PC-3 (cell line): ENCODE data around the gene IRF2. TPM values are rescaled to one million over a fixed set of nuclear protein-coding genes. Genes with fewer than 3 reads are reported as not detected.

ENCODE experiments used
- ATAC-seq: fragments of 200-7000 bp; cut with Tn5 transposase; 2 replicates; pipeline ENCODE4 v1.9.1; 2020; ENCODE audit warnings: mild to moderate bottlenecking, moderate library complexity
- BruUV-seq: library from RNA; stranded (reverse); fragments of 400-500 nt; replicated peaks from 2 replicates; lab custom pipeline; 2021; lab: Mats Ljungman, UMichigan
- CTCF ChIA-PET: fragments of 300-600 bp; sonication (Branson Sonifier 250); formaldehyde crosslinking; loops from one replicate; lab custom pipeline; 2022; ENCODE audit warnings: antibody characterized with exemption; lab: Charles Lee
- POLR2A ChIA-PET: fragments of 300-600 bp; sonication (Branson Sonifier 250); formaldehyde crosslinking; loops from one replicate; lab custom pipeline; 2022; ENCODE audit warnings: antibody characterized with exemption; ENCODE audit not compliant: unreplicated experiment; lab: Charles Lee
- DNase-seq: peaks from one replicate; pipeline ENCODE4 v3.0.0-alpha.2; 2015
- H2AFZ ChIP-seq: fragments of 300-600 bp; sonication (generic); 2 replicates; pipeline ENCODE4 v1.6.0; 2016; ENCODE audit warnings: antibody characterized with exemption, low read length
- H3F3A ChIP-seq: fragments of 300-600 bp; sonication (generic); one replicate; pipeline ENCODE4 v1.6.0; 2017; ENCODE audit warnings: antibody characterized with exemption, low read length, control low read depth, mild to moderate bottlenecking; ENCODE audit not compliant: unreplicated experiment
- H3K27ac ChIP-seq: fragments of 300-600 bp; sonication (generic); 2 replicates; pipeline ENCODE4 v1.5.1; 2016; ENCODE audit warnings: mild to moderate bottlenecking, low read length
- H3K27me3 ChIP-seq: fragments of 300-600 bp; sonication (generic); 2 replicates; pipeline ENCODE4 v1.6.1; 2016; ENCODE audit warnings: low read length, mixed read lengths
- H3K36me3 ChIP-seq: fragments of 300-600 bp; sonication (generic); 2 replicates; pipeline ENCODE4 v1.6.1; 2016; ENCODE audit warnings: low read depth, mixed run types, low read length, mixed read lengths
- H3K4me1 ChIP-seq: fragments of 300-600 bp; sonication (generic); 2 replicates; pipeline ENCODE4 v1.5.1; 2016; ENCODE audit warnings: low read length; ENCODE audit not compliant: insufficient read depth
- H3K4me2 ChIP-seq: fragments of 300-600 bp; sonication (generic); 2 replicates; pipeline ENCODE4 v1.6.0; 2016; ENCODE audit warnings: low read length
- H3K4me3 ChIP-seq: fragments of 300-600 bp; sonication (generic); 2 replicates; pipeline ENCODE4 v1.5.1; 2016; ENCODE audit warnings: mild to moderate bottlenecking, low read length, mixed read lengths
- H3K79me2 ChIP-seq: fragments of 300-600 bp; sonication (generic); 2 replicates; pipeline ENCODE4 v1.6.1; 2017; ENCODE audit warnings: low read length, mixed read lengths
- H3K9ac ChIP-seq: fragments of 300-600 bp; sonication (generic); 2 replicates; pipeline ENCODE4 v1.6.0; 2016; ENCODE audit warnings: mild to moderate bottlenecking, low read length
- H3K9me2 ChIP-seq: fragments of 300-600 bp; sonication (generic); replicated peaks from 2 replicates; pipeline ENCODE4 v1.6.1; 2016; ENCODE audit warnings: mixed run types, low read length, mixed read lengths
- H3K9me3 ChIP-seq: fragments of 300-600 bp; sonication (generic); 2 replicates; pipeline ENCODE4 v1.6.1; 2016; ENCODE audit warnings: low read length, mixed read lengths
- H4K20me1 ChIP-seq: fragments of 300-600 bp; sonication (generic); 2 replicates; pipeline ENCODE4 v1.6.1; 2016; ENCODE audit warnings: low read length, mixed read lengths
- CTCF ChIP-seq: fragments of 300-600 bp; sonication (generic); conservative IDR thresholded peaks from 2 replicates; pipeline ENCODE4 v1.5.1; 2017; ENCODE audit warnings: antibody characterized with exemption, low read depth, mild to moderate bottlenecking, low read length
- EZH2 ChIP-seq: fragments of 300-600 bp; sonication (generic); IDR thresholded peaks from one replicate; pipeline ENCODE4 v1.6.1; 2017; ENCODE audit warnings: antibody characterized with exemption, mild to moderate bottlenecking, low read length; ENCODE audit not compliant: unreplicated experiment
- EZH2phosphoT487 ChIP-seq: fragments of 300-600 bp; sonication (generic); IDR thresholded peaks from 2 replicates; pipeline ENCODE4 v1.6.1; 2018; ENCODE audit warnings: mild to moderate bottlenecking, antibody characterized with exemption, low read length, borderline replicate concordance
- intact Hi-C: fragments of 100-400 bp; cut with micrococcal nuclease; formaldehyde crosslinking; loops from 2 replicates; pipeline ENCODE4 v1.9.0; 2023
- total RNA-seq: library from RNA; depleted of rRNA; stranded (reverse); fragments of >200 nt; gene quantifications from 2 replicates; pipeline ENCODE4 v1.2.3, GENCODE V29; 2014

The IRF2 gene
- total RNA-seq, 1 experiment from 2014 or later: 7.7 TPM

- H3K9me3 ChIP-seq: no peaks in the 10 kb centered on the region
- ChIA-PET CTCF (no interaction called here), POLR2A (no interaction called here)
- H3F3A ChIP-seq: no peaks in the 10 kb centered on the region
- no peak overlapping the region for H3K4me2 ChIP-seq
- DNase-seq (no peak), ATAC-seq (no peak)
- H3K27ac ChIP-seq: no peak overlapping the region
- H3K27me3 ChIP-seq: no peaks in the 10 kb centered on the region
- no TSS peak for BruUV-seq
- TF ChIP-seq EZH2phosphoT487 (no peak), CTCF (no peak), EZH2 (no peak)
- H3K79me2 ChIP-seq: no peaks in the 10 kb centered on the region
- no peaks in the 10 kb centered on the region for H3K4me1 ChIP-seq
- H4K20me1 ChIP-seq: no peaks in the 10 kb centered on the region
- H3K36me3 ChIP-seq: no peaks in the 10 kb centered on the region
- intact Hi-C loops: no loop called here
- no peak overlapping the region for H3K9ac ChIP-seq
- no peaks in the 10 kb centered on the region for H3K9me2 ChIP-seq
- H2AFZ ChIP-seq: no peak overlapping the region
- H3K4me3 ChIP-seq: no peak overlapping the region
Measured at GRCh38 chr4:184498598-184498997, 24.2 kb upstream of the IRF2 start.

GRCh38 chr4:184489771-184490170 lies 15.4 kb upstream of the IRF2 start:
- Histone ChIP-seq H3K27ac (no peak overlapping the region), H3K79me2 (no peaks in the 10 kb centered on the region), H3K4me1 (0 out of 2 replicates have a peak, but pooled peaks cover 9% of the 10 kb centered on the region), H3K9me3 (no peaks in the 10 kb centered on the region), H3K9me2 (no peaks in the 10 kb centered on the region), H3K4me3 (no peak overlapping the region), H3F3A (no peaks in the 10 kb centered on the region), H3K27me3 (no peaks in the 10 kb centered on the region), H3K4me2 (no peak overlapping the region), H2AFZ (no peak overlapping the region), H3K36me3 (no peaks in the 10 kb centered on the region), H4K20me1 (no peaks in the 10 kb centered on the region), H3K9ac (no peak overlapping the region)
- POLR2A ChIA-PET: no interaction called here
- BruUV-seq: no TSS peak
- intact Hi-C loops: no loop called here
- CTCF ChIA-PET: no interaction called here
- TF ChIP-seq EZH2 (no peak), CTCF (no peak), EZH2phosphoT487 (no peak)
- no peak for DNase-seq
- no peak for ATAC-seq

- intact Hi-C loops: no loop called here
- Histone ChIP-seq H3K9ac (no peak overlapping the region), H3K9me2 (no peaks in the 10 kb centered on the region), H2AFZ (peak overlapping the region; percentile 51), H3K79me2 (no peaks in the 10 kb centered on the region), H3K36me3 (no peaks in the 10 kb centered on the region), H3K4me2 (peak overlapping the region; percentile 53), H3K27me3 (no peaks in the 10 kb centered on the region), H3K4me1 (0 out of 2 replicates have a peak, but pooled peaks cover 9% of the 10 kb centered on the region), H3K4me3 (peak overlapping the region; percentile 36; the same call in 1 of the 2 replicates), H3K27ac (no peak overlapping the region), H3F3A (no peaks in the 10 kb centered on the region), H4K20me1 (no peaks in the 10 kb centered on the region), H3K9me3 (no peaks in the 10 kb centered on the region)
- peak; percentile 43 for DNase-seq
- no peak for ATAC-seq
- POLR2A ChIA-PET: no interaction called here
- TF ChIP-seq EZH2phosphoT487: no peak
- TF ChIP-seq CTCF: no peak
- no peak for TF ChIP-seq EZH2
- BruUV-seq: no TSS peak
- CTCF ChIA-PET: no interaction called here
Measured at GRCh38 chr4:184487503-184487902, 13.2 kb upstream of the IRF2 start.
